MV-4-11 (cell line): ENCODE results near the gene THRA.

ENCODE experiments used
- DNase-seq: peaks from one replicate; lab custom pipeline; 2025; lab: John Stamatoyannopoulos, UW

The THRA gene

GRCh38 chr17:40026816-40027613, 35.8 kb upstream of the THRA start:
- peak; percentile 44 for DNase-seq

GRCh38 chr17:40027614-40028012, 35.2 kb upstream of the THRA start:
- no peak for DNase-seq

GRCh38 chr17:40028595-40028994, 34.2 kb upstream of the THRA start:
- no peak for DNase-seq

- no peak for DNase-seq
Observed at GRCh38 chr17:40031706-40032105, 31.1 kb upstream of the THRA start.

- DNase-seq: no peak
Observed at GRCh38 chr17:40032322-40033320, 30.1 kb upstream of the THRA start.

- DNase-seq: no peak
Observed at GRCh38 chr17:40033339-40033738, 29.4 kb upstream of the THRA start.

GRCh38 chr17:40034426-40035161, 28.2 kb upstream of the THRA start:
- DNase-seq: no peak

- no peak for DNase-seq
Observed at GRCh38 chr17:40035162-40035559, 27.6 kb upstream of the THRA start.

GRCh38 chr17:40038882-40039513, 23.8 kb upstream of the THRA start:
- no peak for DNase-seq

GRCh38 chr17:40041196-40041595, 21.6 kb upstream of the THRA start:
- DNase-seq: no peak

GRCh38 chr17:40056379-40057015, 6.3 kb upstream of the THRA start:
- DNase-seq: no peak

- no peak for DNase-seq
Observed at GRCh38 chr17:40058186-40058784, 4.5 kb upstream of the THRA start.

- DNase-seq: no peak
Observed at GRCh38 chr17:40058865-40059264, 3.9 kb upstream of the THRA start.

GRCh38 chr17:40059729-40060475, 2.9 kb upstream of the THRA start:
- no peak for DNase-seq

GRCh38 chr17:40060887-40061608, 1.7 kb upstream of the THRA start:
- DNase-seq: no peak

- no peak for DNase-seq
Observed at GRCh38 chr17:40061609-40062038, 1.1 kb upstream of the THRA start.

- peak; percentile 75 for DNase-seq
Observed at GRCh38 chr17:40063187-40063771, 514 bp downstream of the THRA start.

GRCh38 chr17:40063901-40064531, 1.3 kb downstream of the THRA start:
- DNase-seq: no peak
